Transverse colon (tissue), 4 donors: ENCODE measurements around the gene RSAD1.

Experiments used
- CTCF ChIP-seq, 5 experiments: fragments of 200-600 bp in 3 of 5; fragments of 450-650 bp in 2 of 5; sonication (generic) in 3 of 5; IDR thresholded peaks; 1 replicate in 2 of 5; 2 replicates in 3 of 5; pipeline ENCODE4 v1.5.1; 2016 to 2017; ENCODE audit warnings: antibody characterized with exemption in 5 of 5, inconsistent platforms in 3 of 5, mild to moderate bottlenecking in 2 of 5, moderate library complexity in 1 of 5
- POLR2AphosphoS5 ChIP-seq, 3 donors: sonication (generic); formaldehyde crosslinking; IDR thresholded peaks; one replicate each; pipeline ENCODE4 v1.6.1; 2016; ENCODE audit warnings: antibody characterized with exemption in 3 of 3

GRCh38 chr17:50527949-50528474 is 49.4 kb downstream of the RSAD1 start:
- TF ChIP-seq POLR2AphosphoS5 (IDR thresholded peaks at IDR 0.05) (no peak), CTCF (IDR thresholded peaks at IDR 0.05) (no peak)
